Fibroblast of skin of scalp (primary cell): Measurements from ENCODE around the gene OAS2.
"Not testable (repeated sequence)": the region's sequence is repeated elsewhere in the genome, so short reads cannot be mapped to it uniquely, and the experiment has no call there.

Source experiments
- DNase-seq: peaks from one replicate; pipeline ENCODE4 v3.0.0-alpha.2; 2013

Gene OAS2

DNA sequence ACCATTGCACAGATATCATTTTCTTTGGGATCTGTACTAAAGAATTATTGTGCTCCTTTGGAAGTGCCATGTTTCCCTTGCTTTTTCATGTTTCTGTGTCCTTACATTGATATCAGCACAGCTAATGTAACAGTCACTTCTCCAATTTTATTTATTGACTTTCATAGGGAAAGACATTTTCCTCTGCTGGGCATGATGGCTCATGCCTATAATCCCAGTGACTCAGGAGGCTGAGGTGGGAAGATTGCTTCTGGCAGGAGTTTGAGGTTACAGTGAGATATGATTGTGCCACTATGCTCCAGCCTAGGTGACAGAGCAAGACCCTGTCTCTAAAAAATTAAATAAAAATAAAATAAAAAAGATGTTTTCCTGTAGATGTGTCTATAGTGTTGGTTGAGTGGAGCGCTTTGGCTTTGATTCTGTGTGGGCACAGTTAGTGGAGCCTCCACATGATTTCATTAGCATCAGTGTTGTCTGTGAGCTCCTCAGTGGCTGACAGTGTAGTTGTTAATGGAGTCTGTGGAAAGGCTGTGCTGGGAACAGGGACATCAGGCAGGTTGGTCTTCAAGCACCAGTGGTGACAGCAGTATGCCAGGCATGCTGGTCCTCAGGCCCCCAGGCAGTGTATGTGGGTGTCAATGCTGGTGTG, 7.4 kb downstream of the OAS2 start:
- no peak for DNase-seq

DNA sequence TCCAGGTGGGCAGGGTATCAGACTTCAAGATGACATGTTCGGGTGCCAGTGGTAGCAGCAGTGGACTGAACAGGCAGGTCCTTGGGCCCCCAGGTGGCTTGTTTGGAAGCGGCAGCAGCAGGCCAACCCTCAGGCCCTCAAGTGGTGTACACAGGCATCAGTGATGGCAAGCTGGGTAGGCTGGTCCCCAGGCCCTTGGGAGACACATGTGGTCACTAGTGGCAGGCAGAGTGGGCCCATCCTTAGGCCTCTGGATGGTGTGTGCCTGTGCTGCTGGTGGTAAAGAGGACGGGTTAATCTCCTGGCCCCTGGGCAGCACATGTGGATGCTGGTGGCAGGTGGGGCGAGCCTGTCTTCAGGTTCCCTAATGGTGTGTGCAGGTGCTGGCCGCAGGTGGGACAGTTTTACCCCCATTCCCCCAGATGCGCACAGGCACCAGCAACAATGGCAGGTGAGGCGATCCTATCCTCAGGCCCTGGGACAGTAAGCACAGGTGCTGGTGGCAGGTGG, 8.0 kb downstream of the OAS2 start:
- DNase-seq, result no peak

GRCh38 chr12:112987561-112987960, 9.2 kb downstream of the OAS2 start:
- DNase-seq, result no peak

- no peak for DNase-seq
These were observed 9.9 kb downstream of the OAS2 start for GRCh38 chr12:112988224-112988623.

DNA sequence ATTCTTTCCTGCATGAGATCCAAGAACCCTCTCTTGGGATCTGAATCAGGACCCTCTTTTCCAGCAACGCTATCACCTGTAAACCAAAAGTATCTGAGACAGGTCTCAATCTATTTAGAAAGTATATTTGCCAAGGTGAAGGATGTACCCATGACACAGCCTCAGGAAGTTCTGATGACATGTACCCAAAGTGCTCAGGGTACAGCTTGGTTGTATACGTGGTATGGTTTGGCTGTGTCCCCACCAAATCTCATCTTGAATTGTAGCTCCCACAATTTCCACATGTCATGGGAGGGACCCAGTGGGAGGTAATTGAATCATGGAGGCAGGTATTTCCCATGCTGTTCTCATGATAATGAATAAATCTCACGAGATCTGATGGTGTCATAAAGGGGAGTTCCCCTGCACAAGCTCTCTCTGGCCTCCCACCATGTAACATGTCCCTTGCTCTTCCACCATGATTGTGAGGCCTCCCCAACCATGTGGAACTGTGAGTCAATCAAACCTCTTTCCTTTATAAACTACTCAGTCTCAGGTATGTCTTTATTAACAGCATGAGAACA, 10.6 kb downstream of the OAS2 start:
- DNase-seq, result not testable (repeated sequence)

- no peak for DNase-seq
These were observed 11.5 kb downstream of the OAS2 start for GRCh38 chr12:112989806-112990205.

DNA sequence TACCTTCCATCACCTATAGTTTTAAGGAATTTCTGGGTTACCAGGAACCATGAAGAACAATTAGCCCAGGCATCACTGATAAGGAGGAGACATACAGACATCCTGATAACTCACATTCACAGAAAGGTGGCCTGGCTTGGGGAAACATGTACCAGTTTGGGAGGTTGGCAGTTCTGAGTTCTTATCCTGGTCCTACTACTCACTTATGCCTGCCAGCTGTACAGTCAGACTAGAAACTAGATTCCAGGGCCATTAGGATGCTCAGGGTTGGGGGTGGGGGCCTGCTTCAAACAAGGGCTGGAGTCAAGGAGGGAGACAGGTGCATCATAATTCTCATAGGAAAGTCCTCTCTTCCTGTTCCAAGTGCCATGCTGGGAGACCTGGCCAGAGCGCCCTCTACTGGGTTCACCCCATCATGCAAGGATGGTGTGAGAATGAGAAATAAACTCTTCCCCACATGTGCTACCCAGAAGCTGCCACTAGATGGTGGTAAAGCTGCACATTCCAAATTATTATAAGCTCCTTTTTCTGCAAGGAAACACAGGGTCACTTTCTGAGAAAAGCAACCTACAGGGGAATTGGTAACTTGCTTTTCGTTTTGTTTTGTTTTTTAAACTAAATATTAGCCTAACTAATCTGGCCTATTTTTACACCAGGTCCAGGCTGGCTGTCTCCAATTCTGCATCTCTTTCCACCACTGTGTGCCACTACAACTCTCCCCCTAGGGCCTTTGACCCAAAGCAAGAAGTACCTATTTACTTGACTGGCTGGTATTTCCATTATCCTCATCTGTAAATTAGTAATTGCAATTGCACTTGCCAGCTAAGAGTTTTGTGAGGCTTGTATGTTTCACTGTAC, 14.5 kb downstream of the OAS2 start:
- peak; percentile 64 for DNase-seq

DNA sequence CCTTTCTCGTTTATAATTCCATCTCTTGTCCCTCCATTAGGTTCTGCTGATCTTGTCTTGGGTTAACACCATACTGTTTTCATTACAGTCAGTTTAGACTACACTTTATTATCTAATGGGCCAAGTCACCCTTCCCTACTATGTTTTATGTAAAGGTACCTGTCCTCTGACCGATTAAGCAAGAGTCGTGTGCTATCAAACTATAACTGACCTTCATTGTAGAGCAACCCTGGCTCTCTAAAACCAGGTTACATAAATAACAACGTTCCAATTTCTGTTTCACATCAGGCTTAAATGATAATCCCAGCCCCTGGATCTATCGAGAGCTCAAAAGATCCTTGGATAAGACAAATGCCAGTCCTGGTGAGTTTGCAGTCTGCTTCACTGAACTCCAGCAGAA, 16.7 kb downstream of the OAS2 start:
- no peak for DNase-seq

DNA sequence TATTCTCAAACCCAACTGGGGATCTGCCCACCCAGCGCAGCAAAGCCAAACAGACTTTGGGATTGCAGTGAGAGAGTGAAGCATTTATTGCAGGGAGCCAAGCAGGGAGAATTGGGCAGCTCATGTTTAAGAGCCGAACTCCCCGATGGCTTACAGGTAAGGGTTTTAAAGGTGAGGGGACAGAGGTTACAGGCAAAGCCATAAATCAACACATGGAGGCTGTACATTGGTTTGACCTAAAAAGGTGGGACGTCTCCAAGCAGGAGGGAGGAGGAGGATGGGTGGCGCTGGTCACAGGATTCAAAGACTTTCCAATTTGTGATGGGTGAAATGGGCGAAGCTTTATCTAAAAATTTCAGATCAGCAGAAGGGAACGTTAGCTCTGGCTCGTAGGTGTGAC, 18.2 kb downstream of the OAS2 start:
- no peak for DNase-seq

GRCh38 chr12:112997506-112997905, 19.2 kb downstream of the OAS2 start:
- DNase-seq, result no peak

GRCh38 chr12:112998987-112999767, 20.9 kb downstream of the OAS2 start:
- DNase-seq, result no peak

GRCh38 chr12:113000433-113000832, 22.1 kb downstream of the OAS2 start:
- no peak for DNase-seq

GRCh38 chr12:113002155-113002554, 23.8 kb downstream of the OAS2 start:
- no peak for DNase-seq

DNA sequence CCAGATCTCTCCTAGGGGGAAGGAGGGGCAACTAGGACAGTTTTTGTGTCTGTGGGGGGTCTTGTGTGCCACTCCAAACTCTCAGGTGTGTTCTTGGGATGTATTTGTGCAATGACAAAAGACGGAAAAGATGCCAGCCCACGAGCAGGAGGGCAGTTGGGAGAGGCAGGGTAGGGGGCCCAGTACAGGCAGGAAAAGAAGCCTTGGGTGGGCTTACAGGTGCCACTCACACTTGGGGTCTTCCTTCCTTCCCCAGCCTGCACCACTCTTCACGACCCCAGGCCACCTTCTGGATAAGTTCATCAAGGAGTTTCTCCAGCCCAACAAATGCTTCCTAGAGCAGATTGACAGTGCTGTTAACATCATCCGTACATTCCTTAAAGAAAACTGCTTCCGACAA, 24.4 kb downstream of the OAS2 start:
- DNase-seq, result no peak

DNA sequence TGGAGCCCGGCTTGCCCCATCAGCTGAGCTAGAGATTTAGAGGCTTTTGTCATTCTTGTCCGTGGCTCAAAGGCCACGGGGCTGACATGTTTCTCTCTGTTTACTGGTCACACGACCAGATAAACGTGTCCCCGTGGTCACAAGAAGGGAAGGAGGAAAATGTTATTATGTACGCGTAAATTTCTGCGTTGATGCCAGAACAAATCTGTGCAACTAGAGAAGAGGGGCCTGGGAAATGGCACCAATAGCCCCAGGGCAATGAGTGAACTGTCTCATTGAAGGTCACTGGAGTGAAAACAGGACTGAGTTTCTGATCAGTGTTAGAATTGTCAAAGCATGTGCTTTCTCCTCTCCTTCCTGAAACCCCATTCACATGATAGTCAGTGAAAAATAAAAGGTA, 25.3 kb downstream of the OAS2 start:
- DNase-seq, result no peak

DNA sequence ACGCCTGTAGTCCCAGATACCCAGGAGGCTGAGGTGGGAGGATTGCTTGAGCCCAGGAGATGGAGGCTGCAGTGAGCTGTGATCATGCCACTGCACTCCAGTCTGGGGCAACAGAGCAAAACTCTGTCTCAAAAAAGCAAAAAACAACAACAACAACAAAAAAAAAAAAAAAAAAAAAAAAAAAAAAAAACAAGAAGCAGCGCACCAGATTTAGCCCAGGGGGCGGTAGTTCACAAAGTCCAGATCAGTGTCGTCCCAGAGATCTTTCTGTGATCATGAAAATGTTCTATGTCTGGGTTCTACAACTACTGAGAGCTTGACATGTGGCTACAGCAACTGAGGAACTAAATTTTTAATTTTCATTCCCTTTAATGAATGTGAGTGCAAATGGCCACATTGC, 27.4 kb downstream of the OAS2 start:
- no peak for DNase-seq

GRCh38 chr12:113006206-113006605, 27.9 kb downstream of the OAS2 start:
- DNase-seq, result no peak

DNA sequence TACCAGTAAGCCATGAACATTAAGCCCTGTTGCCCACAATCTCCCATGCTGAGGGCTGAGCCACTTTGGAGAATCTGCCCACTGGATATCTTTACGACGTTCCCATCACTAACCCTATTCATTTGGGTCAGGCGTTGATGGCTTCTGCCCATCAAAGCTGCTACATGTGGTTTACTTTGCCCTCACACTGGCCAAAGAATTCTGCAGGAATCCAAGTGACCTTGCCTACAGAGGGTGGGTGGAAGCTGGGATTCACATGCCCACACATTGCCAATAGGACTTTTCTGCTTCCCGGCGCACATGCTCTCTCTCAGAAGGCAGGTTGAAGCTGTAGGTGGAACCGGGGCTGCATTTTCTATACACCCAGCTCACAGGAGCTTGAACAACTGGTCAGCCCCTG, 28.3 kb downstream of the OAS2 start:
- no peak for DNase-seq

- peak; percentile 9 for DNase-seq
These were observed 28.8 kb downstream of the OAS2 start for GRCh38 chr12:113007166-113007565.

- no peak for DNase-seq
These were observed 32.4 kb downstream of the OAS2 start for GRCh38 chr12:113010701-113011100.

- no peak for DNase-seq
These were observed 36.2 kb downstream of the OAS2 start for GRCh38 chr12:113014565-113014964.

- DNase-seq, result no peak
These were observed 38.5 kb downstream of the OAS2 start for GRCh38 chr12:113016796-113017195.

DNA sequence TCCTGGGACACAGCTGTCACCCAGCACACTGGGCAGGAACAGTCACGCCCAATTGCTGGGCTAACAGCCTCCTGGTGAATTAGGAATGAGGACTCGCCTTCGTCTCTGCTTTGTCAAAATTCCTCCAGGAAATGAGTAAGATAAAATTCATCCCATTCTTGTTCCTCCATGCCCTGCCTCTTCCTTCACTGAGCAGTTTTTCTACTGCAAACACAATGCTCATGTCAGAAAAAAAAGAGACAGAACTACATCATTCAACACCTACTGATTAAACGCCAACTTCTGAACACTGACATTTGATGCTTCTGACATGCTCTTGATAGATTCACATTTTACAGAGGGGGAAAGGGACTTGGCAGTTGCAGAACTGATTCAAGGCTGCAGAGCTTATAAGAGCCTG, 40.7 kb downstream of the OAS2 start:
- peak; percentile 2 for DNase-seq
